Measurements from ENCODE around the gene IQGAP2. TPM values are rescaled to one million over a fixed set of nuclear protein-coding genes. Genes with fewer than 3 reads are reported as not detected.
A peak's percentile ranks its signal among the peaks of the same experiment; 100 is the strongest.

Gene IQGAP2
- polyA plus RNA-seq, 1 experiment, result 0.01 TPM

DNA sequence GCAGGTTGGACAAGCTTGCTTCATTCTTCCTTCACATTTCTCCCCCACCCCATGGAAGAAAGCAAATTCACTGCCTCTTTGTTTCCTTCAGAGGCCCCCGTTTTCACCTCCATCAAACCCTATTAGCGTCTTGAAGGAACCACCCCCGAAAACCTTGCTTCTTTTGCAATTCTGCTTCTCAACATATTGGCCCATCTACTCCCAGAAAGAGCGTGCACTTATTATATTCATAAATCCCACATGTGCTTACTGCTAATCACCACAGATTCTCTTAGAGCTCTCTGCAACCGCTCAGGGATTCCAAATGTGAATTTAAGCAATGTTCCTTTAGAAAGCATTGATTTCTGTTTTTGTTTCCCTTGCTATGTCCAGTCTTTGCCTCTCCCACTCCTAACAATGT lies 219.0 kb downstream of the IQGAP2 start:
- DNase-seq (ENCODE audit: low read depth), result no peak
- no peak for TF ChIP-seq CTCF (IDR thresholded peaks at IDR 0.05; ENCODE audit: insufficient read depth, low read depth, low read length)
- peak overlapping the region; percentile 47 for H3K4me3 ChIP-seq (ENCODE audit: low read depth, low read length)
- ChIA-PET CTCF (interaction anchor here (0.8 to 1.4 kb wide), 3 partner anchors 9 to 153 kb away, joined by 3 to 4 read pairs (median 3); no protein-coding TSS in a partner anchor), POLR2A (no interaction called here)
- H3K36me3 ChIP-seq (ENCODE audit: control insufficient read depth, insufficient read depth, low read length), result no peaks in the 10 kb centered on the region
- no peaks in the 10 kb centered on the region for H3K27me3 ChIP-seq (ENCODE audit: control insufficient read depth, insufficient read depth, low read length)

GRCh38 chr5:76622973-76623596 lies 220.0 kb downstream of the IQGAP2 start, which contains the start of gene F2RL2:
Gene F2RL2 (minus strand): TSS chr5:76623403. CDS start chr5:76623230, 173 bp downstream.
- peak; percentile 35 for DNase-seq (ENCODE audit: low read depth)
- H3K4me3 ChIP-seq (ENCODE audit: low read depth, low read length), result peak within 1 kb of the TSS; percentile 47
- CTCF ChIA-PET, result interaction anchor here (1.4 kb wide), 1 partner anchor 22 kb away, joined by 4 read pairs; no protein-coding TSS in a partner anchor
- H3K27me3 ChIP-seq (ENCODE audit: control insufficient read depth, insufficient read depth, low read length), result no peaks in the 10 kb centered on the region
- POLR2A ChIA-PET, result no interaction called here
- H3K36me3 ChIP-seq (ENCODE audit: control insufficient read depth, insufficient read depth, low read length), result no peaks in the 10 kb centered on the region
- TF ChIP-seq CTCF (IDR thresholded peaks at IDR 0.05; ENCODE audit: insufficient read depth, low read depth, low read length), result no peak

DNA sequence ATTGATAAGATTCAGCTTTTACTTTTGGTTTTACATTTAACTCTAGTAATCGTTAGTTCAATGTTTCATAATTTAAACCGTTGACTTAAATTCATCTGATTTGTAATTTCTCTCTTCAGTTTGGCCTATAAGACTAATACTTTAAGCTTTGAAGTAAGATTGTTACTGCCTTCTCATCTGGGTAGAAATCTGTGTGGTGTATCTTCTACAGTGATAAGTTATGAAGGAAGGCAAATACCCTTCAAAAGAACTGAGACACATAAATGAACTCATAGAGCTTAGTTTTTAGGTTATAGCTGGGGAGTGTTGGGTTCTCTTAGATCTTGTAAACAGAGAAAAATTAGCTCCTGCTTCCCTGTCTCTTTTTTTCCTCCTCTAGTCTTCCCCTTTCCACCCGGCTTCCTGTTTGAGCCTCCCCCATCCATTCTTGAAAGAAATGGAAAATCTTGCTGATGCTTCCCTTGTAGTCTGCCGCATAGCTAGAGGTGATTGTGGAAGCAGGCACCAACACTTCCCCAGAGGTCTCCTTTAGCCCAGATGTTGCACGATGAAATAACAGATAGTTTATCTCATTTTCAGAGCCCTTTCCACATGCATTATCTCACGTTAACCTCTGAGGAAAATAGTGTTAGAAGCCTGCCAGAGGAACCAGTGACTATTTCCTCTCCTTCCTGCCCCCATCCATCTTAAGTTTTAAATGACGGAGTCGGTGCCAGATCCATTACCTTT lies 222.2 kb downstream of the IQGAP2 start:
- POLR2A ChIA-PET, result no interaction called here
- Histone ChIP-seq H3K36me3 (ENCODE audit: control insufficient read depth, insufficient read depth, low read length) (no peaks in the 10 kb centered on the region), H3K4me3 (ENCODE audit: low read depth, low read length) (no peak overlapping the region), H3K27me3 (ENCODE audit: control insufficient read depth, insufficient read depth, low read length) (no peaks in the 10 kb centered on the region)
- DNase-seq (ENCODE audit: low read depth), result no peak
- TF ChIP-seq CTCF (IDR thresholded peaks at IDR 0.05; ENCODE audit: insufficient read depth, low read depth, low read length), result no peak
- CTCF ChIA-PET, result interaction anchor here (0.9 to 2.0 kb wide), 3 partner anchors 15 to 149 kb away, joined by 4 to 6 read pairs (median 6); no protein-coding TSS in a partner anchor

- ChIA-PET CTCF (interaction anchor here (1.0 to 2.0 kb wide), 5 partner anchors 11 to 148 kb away, joined by 3 to 6 read pairs (median 6); no protein-coding TSS in a partner anchor), POLR2A (no interaction called here)
- H3K36me3 ChIP-seq (ENCODE audit: control insufficient read depth, insufficient read depth, low read length), result no peaks in the 10 kb centered on the region
- no peak for DNase-seq (ENCODE audit: low read depth)
- TF ChIP-seq CTCF (IDR thresholded peaks at IDR 0.05; ENCODE audit: insufficient read depth, low read depth, low read length), result no peak
- H3K27me3 ChIP-seq (ENCODE audit: control insufficient read depth, insufficient read depth, low read length), result no peaks in the 10 kb centered on the region
- H3K4me3 ChIP-seq (ENCODE audit: low read depth, low read length), result no peak overlapping the region
Observed at GRCh38 chr5:76626738-76627137, 223.7 kb downstream of the IQGAP2 start.

DNA sequence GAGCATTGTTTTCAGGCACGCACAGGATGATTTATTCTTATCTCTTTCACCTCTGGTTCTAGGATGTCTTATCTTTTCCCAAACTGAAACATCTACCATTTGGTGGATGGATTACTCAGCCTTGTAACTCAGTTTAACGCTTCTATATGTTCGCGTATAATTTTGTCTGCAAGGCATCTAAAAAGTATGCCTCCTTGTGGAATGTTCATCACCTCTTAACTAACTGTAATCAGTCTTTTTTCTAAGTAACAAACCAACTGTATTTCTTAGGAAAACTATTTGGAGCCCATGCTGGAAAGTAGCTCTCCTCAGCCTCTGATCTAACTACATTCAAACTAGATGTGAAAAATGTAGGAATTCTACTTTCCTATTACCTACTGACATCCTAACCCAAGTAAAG lies 231.6 kb downstream of the IQGAP2 start:
- TF ChIP-seq CTCF (IDR thresholded peaks at IDR 0.05; ENCODE audit: insufficient read depth, low read depth, low read length), result no peak
- Histone ChIP-seq H3K4me3 (ENCODE audit: low read depth, low read length) (no peak overlapping the region), H3K36me3 (ENCODE audit: control insufficient read depth, insufficient read depth, low read length) (no peaks in the 10 kb centered on the region), H3K27me3 (ENCODE audit: control insufficient read depth, insufficient read depth, low read length) (no peaks in the 10 kb centered on the region)
- ChIA-PET POLR2A (no interaction called here), CTCF (interaction anchor here (0.7 to 2.5 kb wide), 3 partner anchors 25 to 140 kb away, joined by 3 to 12 read pairs (median 4); no protein-coding TSS in a partner anchor)
- DNase-seq (ENCODE audit: low read depth), result no peak
